ENCODE measurements around the gene POLE.

DNA sequence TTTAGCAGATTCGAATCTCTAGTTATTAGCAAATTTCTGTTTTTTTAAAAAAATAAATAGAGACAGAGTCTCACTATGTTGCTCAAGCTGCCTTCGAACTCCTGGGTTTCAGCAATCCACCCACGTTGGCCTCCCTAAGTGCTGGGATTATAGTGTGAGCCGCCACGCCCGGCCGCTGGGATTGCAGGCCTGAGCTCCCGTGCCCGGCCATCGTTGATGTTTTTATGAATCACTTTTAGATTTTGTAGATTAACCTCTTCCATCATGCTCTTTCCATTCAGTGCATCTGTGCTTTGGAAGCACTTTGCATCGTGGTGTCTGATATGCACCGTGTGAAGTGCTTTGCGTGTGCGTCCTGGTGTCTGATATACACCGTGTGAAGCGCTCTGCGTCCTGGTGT lies 44.4 kb upstream of the POLE start:
- TF ChIP-seq POLR2A (IDR thresholded peaks at IDR 0.05; ENCODE audit: low read depth, low read length) = no peak
- TF ChIP-seq TAF1 (IDR thresholded peaks at IDR 0.05; ENCODE audit: borderline replicate concordance, low read depth, low read length) = no peak
